Measurements from ENCODE around the gene RPL14.

RPL14 gene

DNA sequence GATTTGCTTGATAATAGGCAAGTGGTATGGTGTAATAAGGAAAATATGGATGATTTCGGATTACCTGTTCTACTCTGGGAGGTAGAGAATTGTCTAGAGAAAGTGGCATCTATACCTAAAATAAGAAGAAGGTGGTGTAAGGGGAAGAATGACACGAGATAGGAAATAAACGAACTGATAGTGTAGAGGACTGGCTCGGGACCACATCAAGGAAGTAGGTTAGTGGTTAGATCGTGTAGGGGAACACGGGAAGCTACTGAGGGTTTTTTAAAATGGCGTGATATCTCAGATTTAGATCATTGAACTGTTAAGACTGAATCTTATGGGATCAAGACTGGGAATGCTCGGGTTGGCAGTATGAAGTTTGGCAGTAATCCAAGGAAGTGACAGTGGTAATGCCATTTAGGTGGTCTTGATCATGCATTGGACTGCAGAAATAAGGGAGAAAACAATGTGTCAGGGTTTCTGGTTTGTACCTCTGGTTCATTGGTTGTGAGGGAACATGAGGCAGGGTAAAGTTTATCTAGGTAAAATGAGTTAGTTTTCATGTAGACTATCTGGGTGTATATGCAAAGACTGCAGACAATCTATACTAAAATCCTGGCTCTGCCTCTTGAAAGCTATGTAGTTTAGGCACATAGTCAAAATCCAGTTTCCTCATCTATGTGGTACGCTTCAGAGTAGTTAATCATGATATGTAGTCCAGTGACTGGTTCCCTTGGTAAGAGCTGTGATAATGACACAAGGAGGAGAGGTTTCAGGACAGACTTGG, 7.4 kb downstream of the RPL14 start:
- DNase-seq, result no peak

DNA sequence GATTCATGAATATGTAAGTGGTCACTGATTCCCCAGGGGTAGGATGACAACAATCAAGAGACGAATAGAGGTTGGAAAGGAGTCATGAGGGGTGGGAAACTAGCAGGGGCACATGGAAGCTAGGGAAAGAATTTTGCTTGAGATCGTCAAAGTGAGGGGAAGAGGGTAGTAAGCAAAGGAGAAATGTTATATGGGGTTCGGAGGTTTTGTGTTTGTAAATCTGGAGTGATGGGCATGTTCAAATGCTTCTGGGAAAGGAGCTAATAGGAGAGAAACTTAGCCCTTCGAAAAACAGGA, 7.9 kb downstream of the RPL14 start:
- no peak for DNase-seq

DNA sequence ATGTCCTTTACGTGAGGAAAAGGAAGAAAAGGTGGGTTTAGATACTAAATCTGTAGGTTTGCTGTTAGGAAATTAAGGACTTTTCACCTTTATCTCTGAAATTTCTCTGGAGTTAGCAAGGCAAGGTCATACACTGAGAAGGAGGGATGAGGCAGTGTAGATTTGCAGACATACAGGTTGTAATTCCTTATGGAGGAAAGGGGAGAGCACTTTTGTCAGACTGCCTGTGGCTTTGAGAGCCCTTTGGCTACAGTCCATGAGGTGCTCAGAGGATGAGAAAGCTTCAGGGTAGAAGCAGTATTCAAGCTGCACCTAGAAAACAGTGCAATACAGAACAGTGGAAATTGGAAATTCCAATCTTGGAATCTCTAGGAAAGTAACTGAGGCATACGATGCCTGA, 8.3 kb downstream of the RPL14 start:
- DNase-seq, result no peak

DNA sequence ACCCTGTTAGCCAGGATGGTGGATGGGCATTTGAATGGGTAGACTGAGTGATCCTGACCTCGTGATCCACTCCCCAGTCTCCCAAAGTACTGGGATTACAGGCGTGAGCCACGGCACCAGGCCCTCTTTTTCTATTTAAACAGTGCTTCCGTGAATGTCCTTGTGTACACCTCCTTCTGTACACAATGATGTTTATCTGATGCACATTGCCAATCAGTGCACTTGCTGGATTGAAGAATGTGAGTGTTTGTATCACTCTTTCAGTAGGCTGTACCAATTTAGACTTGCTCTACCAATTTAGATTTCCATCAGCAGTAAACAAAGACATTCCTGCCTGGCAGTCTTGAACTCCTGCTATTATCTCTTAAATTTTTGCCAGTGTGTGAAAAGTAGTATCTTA, 10.9 kb downstream of the RPL14 start:
- DNase-seq, result no peak

DNA sequence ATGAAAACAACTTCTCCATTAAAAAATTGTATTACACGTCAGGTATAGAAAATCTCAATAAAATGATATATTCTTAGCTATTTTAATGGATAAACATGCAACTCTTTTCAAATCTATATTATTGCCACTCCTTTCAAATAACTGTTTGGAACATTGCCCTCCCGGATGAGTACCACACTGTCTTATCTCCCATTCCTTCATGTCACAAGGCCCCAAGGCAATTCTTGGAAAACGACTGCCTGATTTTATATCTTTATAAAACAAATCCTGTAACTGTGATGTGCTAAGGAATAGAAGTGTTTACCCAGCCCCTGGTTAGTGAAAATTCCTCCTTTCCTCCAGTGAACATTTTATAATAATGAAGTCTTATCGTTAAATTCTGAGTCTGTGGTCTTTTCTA, 13.6 kb downstream of the RPL14 start:
- no peak for DNase-seq

DNA sequence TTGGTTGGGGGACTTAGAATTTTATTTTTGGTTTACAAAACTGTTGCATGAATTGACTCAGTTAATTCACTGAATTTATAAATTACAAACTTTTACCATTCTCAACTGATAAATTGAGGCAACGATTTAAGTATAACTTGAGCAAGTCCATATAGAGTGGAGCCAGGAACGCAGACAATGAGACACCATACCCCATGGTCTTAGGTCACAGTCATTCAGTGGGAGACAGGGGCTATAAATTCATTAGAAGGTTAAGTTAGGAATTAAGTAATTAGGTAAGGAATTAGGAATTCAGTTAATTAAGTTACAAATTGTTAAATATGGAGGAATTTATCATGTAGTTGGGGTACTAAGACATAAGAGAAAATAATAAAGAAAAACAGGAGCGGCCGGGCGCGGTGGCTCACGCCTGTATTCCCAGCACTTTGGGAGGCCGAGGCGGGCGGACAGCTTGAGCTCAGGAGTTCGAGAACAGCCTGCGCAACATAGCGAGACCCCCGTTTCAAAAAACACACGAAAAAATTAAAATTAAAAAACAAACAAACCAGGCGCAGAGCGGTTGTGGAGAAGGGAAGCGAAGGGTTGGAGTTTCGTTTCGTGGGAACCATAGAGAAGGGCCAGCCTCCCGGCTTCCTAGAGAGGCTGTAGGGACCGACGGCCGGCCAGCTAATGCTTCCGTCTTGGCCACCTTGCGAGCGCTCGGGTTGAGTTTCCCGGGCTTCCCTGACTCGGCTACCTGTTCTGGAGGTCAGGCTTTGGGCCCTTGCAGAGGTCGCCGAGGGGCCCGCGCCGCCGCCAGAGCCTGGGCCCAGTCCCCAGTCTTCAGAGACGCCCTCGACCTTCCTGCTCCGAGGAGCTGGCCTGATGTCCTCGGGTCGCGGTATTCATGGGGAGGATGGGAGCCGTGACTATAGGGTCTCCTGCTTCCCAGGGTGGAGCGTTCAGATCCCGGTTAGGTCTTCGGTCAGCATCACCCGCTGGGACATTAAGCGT, 19.6 kb downstream of the RPL14 start, which contains the start of gene ZNF619:
Gene ZNF619, plus strand, starts transcription at position 645 of the 993 bp plus-strand sequence. CDS start 858 bp downstream, outside the sequence.
- no peak for DNase-seq

DNA sequence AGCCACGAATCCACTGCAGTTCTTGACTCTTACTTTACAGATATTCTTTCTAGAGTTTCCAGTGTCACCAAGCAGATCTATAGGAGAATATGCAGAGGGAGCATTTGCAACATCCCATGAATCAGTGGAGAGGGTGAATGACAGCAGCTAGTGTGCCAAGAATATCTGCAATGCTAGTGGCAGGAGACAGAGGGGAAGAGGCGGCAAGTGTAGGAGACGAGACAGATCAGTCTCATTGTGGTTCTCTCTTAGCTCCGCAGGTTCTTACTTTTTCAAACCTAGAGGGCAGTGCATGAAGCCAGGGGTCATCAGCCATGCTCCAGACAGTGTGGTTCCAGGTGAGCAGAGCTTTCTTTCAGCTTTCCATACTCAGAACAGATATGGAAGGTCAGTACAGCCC, 20.5 kb downstream of the RPL14 start:
- peak; percentile 28 for DNase-seq

DNA sequence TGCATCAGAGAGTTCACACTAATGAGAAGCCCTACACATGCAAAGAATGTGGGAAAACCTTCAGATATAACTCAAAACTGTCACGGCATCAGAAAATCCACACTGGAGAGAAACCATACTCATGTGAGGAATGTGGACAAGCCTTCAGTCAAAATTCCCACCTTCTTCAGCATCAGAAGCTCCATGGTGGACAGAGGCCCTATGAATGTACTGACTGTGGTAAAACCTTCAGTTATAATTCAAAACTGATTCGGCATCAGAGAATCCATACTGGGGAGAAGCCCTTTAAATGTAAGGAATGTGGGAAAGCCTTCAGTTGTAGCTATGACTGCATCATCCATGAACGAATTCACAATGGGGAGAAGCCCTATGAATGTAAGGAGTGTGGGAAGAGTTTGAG, 30.0 kb downstream of the RPL14 start:
- DNase-seq, result no peak

DNA sequence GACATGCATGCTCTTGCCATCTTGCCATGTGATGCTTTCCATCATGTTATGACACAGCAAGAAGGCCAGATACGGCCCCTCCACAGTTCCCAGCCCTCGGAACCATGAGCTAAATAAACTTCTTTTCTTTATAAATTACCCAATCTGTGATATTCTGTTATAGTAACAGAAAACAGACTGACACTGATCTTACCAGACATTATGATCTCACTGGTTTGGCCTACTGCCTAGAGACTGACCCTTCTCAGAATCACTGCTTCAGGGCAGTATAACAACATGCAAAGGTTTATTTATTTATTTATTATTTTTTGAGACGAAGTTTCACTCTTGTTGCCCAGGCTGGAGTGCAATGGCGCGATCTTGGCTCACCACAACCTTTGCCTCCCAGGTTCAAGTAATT, 33.8 kb downstream of the RPL14 start:
- no peak for DNase-seq

DNA sequence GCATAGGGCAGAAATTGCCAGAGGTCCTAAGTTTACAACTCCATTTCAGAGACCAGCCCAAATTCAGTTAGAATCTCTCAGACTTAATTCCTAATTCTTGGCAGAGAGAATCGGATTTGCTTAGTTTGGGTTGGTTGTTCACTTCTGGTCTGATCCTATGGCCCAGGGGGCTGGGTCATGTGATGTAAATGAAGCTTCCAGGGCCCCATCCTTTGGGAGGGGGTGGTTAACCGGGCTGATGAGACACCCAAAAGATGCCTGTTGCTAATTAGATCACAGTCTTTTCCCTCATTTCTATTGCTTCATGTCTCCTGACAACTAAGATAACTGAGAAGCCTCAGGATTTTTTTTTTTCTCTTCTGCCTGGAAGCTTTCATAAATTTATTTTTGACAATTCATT, 37.6 kb downstream of the RPL14 start:
- no peak for DNase-seq

DNA sequence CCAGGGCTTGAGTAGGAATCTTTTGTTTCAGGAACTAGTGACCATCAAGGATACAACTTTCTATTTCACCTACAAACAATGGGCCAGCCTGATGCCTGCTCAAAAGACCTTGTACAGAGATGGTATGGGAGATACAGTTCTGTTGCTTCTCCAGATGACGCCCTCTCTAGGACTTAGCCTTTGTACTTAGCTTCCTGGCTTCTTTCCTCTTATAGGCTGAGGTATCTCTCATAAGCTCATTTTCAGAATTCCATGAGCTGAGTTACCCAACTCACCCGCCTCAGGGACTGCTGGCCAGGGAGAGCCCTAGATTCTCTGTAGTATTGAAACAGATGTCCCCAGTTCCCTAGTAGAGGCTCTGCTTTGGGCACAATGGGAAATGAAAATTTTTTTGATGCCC, 40.1 kb downstream of the RPL14 start:
- DNase-seq, result no peak

DNA sequence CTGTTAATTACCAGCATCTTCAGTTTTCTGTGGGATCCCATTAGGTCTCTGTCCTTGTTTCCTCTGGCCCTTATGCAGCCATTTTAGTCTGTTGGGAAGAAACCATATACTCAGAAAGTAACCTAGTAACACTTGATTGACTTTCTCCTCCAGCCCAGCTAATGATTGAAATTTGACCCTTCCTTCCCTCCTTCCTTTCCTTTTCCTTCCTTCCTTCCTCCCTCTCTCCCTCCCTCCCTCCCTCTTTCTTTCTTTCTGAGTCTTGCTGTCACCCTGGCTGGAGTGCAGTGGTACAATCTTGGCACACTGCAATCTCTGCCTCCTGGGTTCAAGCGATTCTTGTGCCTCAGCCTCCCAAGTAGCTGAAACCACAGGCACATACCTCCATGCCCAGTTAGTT, 42.8 kb downstream of the RPL14 start:
- DNase-seq, result no peak

DNA sequence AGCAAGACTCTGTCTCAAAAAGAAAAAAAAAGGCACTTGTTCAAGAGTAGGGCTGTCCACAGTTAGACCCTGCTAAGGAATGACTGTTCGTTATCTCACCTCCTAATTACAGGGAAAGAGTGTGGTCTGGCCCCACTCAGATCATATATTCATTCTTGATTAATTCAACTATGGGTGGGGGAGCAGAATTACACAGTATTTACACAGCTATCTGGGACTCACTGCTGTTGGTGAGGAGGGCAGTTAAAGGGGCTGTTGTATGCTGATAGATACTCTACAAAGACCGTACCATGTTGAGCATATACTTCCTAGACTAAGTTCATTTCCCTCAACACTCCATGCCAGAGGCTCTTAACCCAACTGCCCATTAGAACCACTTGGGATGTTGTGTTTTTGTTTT, 44.9 kb downstream of the RPL14 start:
- DNase-seq, result no peak

DNA sequence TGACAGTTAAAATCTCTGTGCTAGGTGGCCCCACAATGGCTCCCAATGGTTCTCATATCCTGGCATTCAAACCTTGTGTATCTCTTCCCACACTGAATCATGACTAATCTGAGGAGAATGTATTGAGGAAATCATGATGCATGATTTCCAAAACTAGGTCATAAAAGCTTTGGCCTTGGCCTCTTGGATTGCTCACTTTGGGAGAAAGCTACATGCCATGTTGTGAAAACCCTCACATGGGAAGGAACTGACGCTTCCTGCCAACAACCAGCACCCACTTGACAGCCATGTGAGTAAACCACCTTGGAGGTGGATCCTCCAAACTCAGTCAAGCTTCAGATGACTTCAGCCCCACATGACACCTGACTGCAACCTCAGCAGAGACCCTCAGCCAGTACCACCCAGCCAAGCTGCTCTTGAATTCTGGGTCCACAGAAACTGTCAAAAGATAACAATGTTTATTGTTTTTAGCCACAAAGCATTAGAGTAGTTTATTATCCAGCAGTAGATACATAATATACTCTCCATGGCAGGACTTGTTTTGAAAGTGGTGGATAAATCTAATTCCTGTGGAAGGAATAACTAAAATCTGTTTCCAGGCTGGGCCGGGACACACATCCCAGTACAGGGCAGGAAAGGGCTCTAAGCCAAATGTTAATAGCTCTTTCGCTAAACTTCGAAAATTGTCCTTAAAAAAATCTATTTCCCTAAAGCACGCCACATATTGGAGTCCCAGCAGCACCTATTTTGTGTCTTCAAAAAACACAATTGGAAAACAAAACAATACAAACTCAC, 47.7 kb downstream of the RPL14 start:
- no peak for DNase-seq

DNA sequence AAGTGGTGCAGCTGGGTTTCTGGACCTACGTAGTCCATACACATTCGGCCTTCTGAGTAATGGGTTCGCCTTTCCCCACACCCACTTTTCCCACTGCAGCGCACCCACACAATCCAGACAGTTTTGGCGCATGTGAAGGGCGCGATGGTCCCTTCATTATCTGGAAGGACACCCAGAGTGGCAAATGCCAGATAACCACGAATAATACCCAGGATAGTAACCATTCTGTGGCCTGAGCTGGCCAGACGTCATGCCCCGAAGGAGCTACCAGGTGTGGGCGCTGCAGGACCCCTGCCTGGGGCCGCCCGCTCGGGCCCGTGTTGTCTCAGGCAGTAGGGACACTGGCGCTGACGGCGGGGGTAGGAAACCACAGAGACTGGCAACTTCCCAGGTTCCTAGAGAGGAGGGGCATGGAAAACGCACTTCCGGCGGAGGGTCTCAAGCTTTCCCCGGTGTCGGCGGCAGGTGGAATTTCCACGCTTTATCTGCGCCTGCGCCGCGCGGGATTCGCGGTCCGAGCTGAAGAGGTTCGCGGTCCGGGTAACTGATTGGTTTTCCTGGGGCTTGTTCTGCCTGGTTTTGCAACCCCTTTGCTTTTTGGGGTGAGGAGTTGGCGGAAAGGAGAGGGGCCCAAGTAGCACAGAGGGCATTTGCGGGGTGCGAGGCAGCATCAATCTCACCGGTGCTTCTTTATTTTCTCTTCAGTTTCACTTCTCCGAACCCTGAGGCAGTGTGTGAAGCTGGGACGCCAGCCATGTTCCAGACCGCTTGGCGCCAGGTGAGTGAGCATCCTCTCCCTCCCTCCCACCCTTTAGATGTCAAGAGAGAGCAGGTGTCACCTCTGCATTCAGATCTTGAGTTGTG, 48.7 kb downstream of the RPL14 start, which contains the start of gene ZNF620:
Gene ZNF620, plus strand, starts transcription at position 441 of the 864 bp plus-strand sequence. Its CDS starts 314 bp downstream, at position 755.
- DNase-seq, result no peak

DNA sequence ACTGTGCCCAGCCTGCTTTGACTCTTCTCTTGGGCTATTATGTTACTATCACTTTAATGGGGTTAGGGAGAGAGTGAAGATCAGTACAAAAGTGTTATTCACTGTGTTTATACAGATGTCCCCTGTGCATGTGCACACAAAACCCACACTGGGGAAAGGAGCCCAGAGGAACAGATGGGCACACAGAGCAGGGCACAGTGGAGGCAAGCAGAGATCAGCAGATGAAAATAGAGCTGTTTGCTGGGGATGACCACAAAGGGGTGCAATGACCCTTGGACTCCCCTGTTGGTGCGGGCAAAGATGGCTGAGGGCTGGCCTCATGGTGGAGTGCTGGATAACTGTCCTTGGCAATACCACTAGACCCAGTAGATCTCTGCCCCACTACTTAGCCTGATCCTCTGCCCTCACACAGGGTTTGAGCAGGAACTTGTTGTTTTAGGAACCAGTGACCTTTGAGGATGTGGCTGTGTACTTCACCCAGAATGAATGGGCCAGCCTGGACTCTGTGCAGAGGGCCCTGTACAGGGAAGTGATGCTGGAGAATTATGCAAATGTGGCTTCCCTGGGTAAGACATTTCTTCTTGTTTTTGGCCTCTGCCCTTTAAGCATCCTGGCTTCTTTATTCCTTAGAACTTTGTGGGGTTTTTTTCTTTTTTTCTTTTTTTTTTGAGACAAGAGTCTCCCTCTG, 54.0 kb downstream of the RPL14 start:
- no peak for DNase-seq

DNA sequence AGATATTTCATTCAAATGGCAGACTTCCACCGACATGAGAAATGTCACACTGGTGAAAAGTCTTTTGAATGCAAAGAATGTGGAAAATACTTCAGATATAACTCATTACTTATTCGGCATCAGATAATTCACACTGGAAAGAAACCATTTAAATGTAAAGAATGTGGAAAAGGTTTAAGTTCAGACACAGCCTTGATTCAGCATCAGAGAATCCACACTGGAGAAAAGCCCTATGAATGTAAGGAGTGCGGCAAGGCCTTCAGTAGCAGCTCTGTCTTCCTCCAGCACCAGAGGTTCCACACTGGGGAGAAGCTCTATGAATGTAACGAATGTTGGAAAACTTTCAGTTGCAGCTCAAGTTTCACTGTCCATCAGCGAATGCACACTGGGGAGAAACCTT, 59.1 kb downstream of the RPL14 start:
- no peak for DNase-seq

DNA sequence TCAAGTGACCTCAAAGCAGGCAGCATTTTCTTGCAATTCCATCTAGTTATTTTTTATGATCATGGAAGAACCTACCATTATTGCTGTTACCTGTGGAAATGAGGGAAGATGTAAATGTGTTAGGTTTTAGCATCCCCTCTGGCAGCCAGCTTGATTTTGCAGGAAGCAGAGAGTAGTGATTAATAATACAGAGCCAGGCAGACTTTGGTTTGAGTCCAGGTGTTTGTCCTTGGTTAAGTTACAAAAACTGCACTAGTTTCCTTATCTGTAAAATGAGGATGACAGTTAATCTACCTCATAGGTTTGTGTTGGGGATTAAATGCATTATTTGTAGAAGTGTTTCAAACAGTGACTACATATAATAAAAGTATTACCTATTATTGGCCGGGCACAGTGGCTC, 60.9 kb downstream of the RPL14 start:
- DNase-seq, result no peak
